Chondrocyte (in vitro differentiated cells): Measurements from ENCODE around the gene DNAJA3. TPM values are rescaled to one million over a fixed set of nuclear protein-coding genes. Genes with fewer than 3 reads are reported as not detected.
A peak's percentile ranks its signal among the peaks of the same experiment; 100 is the strongest.

Experiments used
- DNase-seq: peaks from one replicate; pipeline ENCODE4 v3.0.0; 2021; ENCODE audit warnings: mixed read lengths, low spot score
- H3K27ac Mint-ChIP-seq: one replicate; pipeline ENCODE4 v1.8.0; 2021; ENCODE audit warnings: mild to moderate bottlenecking, moderate library complexity, mixed read lengths; ENCODE audit not compliant: unreplicated experiment
- H3K27me3 Mint-ChIP-seq: 2 replicates; pipeline ENCODE4 v1.8.0; 2021; ENCODE audit warnings: low read depth, mixed read lengths
- H3K36me3 Mint-ChIP-seq: 2 replicates; pipeline ENCODE4 v1.8.0; 2021; ENCODE audit warnings: low read depth, mixed read lengths
- H3K4me1 Mint-ChIP-seq: 2 replicates; pipeline ENCODE4 v1.8.0; 2021; ENCODE audit warnings: low read depth, mild to moderate bottlenecking, mixed read lengths
- H3K4me3 Mint-ChIP-seq: one replicate; pipeline ENCODE4 v1.8.0; 2021; ENCODE audit warnings: mild to moderate bottlenecking, moderate library complexity, mixed read lengths; ENCODE audit not compliant: unreplicated experiment
- H3K9me3 Mint-ChIP-seq: 2 replicates; pipeline ENCODE4 v1.8.0; 2021; ENCODE audit warnings: low read depth, mixed read lengths
- CTCF ChIP-seq: fragments of 200-600 bp; sonication (generic); IDR thresholded peaks from 2 replicates; pipeline ENCODE4 v1.5.0; 2021; ENCODE audit warnings: antibody characterized with exemption, mild to moderate bottlenecking, moderate library complexity
- total RNA-seq: library from RNA; stranded (reverse); gene quantifications from 3 replicates; pipeline ENCODE4 v1.2.1, GENCODE V29; 2021

The DNAJA3 gene
- total RNA-seq, 1 donor from 2014 or later, result 27.8 TPM

GRCh38 chr16:4378161-4378666 is 47.5 kb upstream of the DNAJA3 start:
- Mint-ChIP-seq H3K27me3 (no peaks in the 10 kb centered on the region), H3K27ac (peak overlapping the region; percentile 85), H3K9me3 (no peaks in the 10 kb centered on the region), H3K4me3 (no peak overlapping the region), H3K4me1 (peaks cover 69% of the 10 kb centered on the region), H3K36me3 (peaks cover 5% of the 10 kb centered on the region)
- no peak for DNase-seq
- no peak for TF ChIP-seq CTCF

- Mint-ChIP-seq H3K27me3 (no peaks in the 10 kb centered on the region), H3K27ac (peak overlapping the region; percentile 22), H3K36me3 (peaks cover 5% of the 10 kb centered on the region), H3K4me3 (no peak overlapping the region), H3K9me3 (no peaks in the 10 kb centered on the region), H3K4me1 (peaks cover 73% of the 10 kb centered on the region)
- no peak for DNase-seq
- no peak for TF ChIP-seq CTCF
These were observed 46.5 kb upstream of the DNAJA3 start for GRCh38 chr16:4378999-4379690.

DNA sequence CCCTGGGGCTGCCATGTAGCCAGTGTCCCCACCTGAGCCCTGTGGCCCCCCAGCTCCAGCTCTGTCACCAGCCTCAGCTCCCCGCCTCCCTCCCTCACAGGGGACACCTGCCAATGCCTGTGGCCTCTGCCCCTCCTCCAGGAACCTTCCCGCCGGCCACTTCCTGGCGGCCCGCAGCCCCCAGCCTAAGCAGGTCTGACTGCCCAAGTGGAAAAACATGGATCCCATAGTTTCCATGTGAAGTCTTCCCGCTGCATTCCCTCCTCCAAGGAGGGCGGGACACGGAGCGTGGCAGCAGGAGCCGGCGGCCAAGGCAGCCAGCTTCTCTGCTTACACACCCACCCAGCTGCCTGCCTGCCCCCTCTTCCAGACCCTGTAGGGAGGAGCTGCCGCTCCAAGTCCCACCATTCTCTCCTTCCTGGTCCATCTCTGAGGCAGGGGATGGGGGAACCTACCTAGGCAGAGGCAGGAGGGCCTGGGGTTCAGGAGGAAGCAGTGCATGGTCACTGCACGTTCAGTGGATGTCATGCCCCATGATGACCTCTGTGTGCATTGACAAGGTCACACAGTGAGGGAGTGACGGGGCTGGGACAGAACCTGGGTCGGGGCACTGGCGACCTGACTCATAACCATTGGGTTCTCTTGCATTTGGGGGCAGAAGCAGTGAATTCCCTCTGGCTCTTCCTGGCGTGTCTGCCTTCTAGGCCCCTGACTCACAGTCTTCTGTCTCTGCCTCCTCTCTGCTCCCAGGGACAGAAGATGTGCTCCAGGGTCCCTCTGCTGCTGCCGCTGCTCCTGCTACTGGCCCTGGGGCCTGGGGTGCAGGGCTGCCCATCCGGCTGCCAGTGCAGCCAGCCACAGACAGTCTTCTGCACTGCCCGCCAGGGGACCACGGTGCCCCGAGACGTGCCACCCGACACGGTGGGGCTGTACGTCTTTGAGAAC is 45.3 kb upstream of the DNAJA3 start:
- H3K27ac Mint-ChIP-seq, result peak overlapping the region; percentile 89

GRCh38 chr16:4381072-4381934 is 44.4 kb upstream of the DNAJA3 start:
- H3K9me3 Mint-ChIP-seq, result no peaks in the 10 kb centered on the region
- peaks cover 76% of the 10 kb centered on the region for H3K4me1 Mint-ChIP-seq
- no peaks in the 10 kb centered on the region for H3K27me3 Mint-ChIP-seq
- no peak for DNase-seq
- H3K4me3 Mint-ChIP-seq, result no peak overlapping the region
- H3K36me3 Mint-ChIP-seq, result peaks cover 3% of the 10 kb centered on the region
- TF ChIP-seq CTCF, result no peak
- no peak overlapping the region for H3K27ac Mint-ChIP-seq

More for the DNA sequence above, 45.3 kb upstream of the DNAJA3 start:
- Mint-ChIP-seq H3K4me3 (peak overlapping the region; percentile 28), H3K36me3 (peaks cover 5% of the 10 kb centered on the region), H3K9me3 (no peaks in the 10 kb centered on the region), H3K4me1 (peaks cover 76% of the 10 kb centered on the region), H3K27me3 (no peaks in the 10 kb centered on the region)
- no peak for TF ChIP-seq CTCF
- no peak for DNase-seq
